H1 (cell line): ENCODE results near the gene FASTK. TPM values are rescaled to one million over a fixed set of nuclear protein-coding genes. Genes with fewer than 3 reads are reported as not detected.

ENCODE experiments used
- CTCF ChIA-PET: fragments of 300-600 bp; sonication (Branson Sonifier 250); formaldehyde crosslinking; loops from one replicate; lab custom pipeline; 2021; ENCODE audit not compliant: partially characterized antibody; lab: Charles Lee
- POLR2A ChIA-PET: fragments of 300-600 bp; sonication (Branson Sonifier 250); formaldehyde crosslinking; loops from one replicate; lab custom pipeline; 2021; ENCODE audit warnings: inconsistent platforms; ENCODE audit not compliant: partially characterized antibody; lab: Charles Lee
- DNase-seq, 2 experiments: peaks; one replicate each; pipeline versions ENCODE4 v3.0.0 to v3.0.0-alpha.2; 2010 to 2022; ENCODE audit warnings: low spot score in 2 of 2, low read depth in 1 of 2, mixed read lengths in 1 of 2
- FAIRE-seq: peaks from 2 replicates; lab custom pipeline; 2011; peaks lifted over from hg19 to GRCh38; lab: Jason Lieb, UNC
- H2AFZ ChIP-seq: 2 replicates; pipeline ENCODE4 v1.8.1; 2012; ENCODE audit warnings: low read length, inconsistent platforms
- H2AK5ac ChIP-seq: 2 replicates; pipeline ENCODE4 v1.6.1; 2013; ENCODE audit warnings: low read depth, low read length
- H2BK120ac ChIP-seq: replicated peaks from 2 replicates; pipeline ENCODE3; 2013; ENCODE audit warnings: low read depth, low read length, inconsistent platforms
- H2BK12ac ChIP-seq: 2 replicates; pipeline ENCODE4 v1.6.1; 2013; ENCODE audit warnings: low read depth, low read length
- H2BK15ac ChIP-seq: 2 replicates; pipeline ENCODE4 v1.6.1; 2013; ENCODE audit warnings: low read length
- H2BK20ac ChIP-seq: 2 replicates; pipeline ENCODE4 v1.6.1; 2013; ENCODE audit warnings: low read length
- H2BK5ac ChIP-seq: 2 replicates; pipeline ENCODE4 v1.6.1; 2013; ENCODE audit warnings: low read depth, low read length
- H3K14ac ChIP-seq: 2 replicates; pipeline ENCODE4 v1.6.1; 2013; ENCODE audit warnings: inconsistent platforms; ENCODE audit not compliant: insufficient read length
- H3K18ac ChIP-seq: 2 replicates; pipeline ENCODE4 v1.6.1; 2013; ENCODE audit warnings: low read length; ENCODE audit errors: extremely low read depth
- H3K23ac ChIP-seq: 2 replicates; pipeline ENCODE4 v1.6.1; 2013; ENCODE audit warnings: inconsistent platforms; ENCODE audit not compliant: insufficient read length
- H3K23me2 ChIP-seq: 2 replicates; pipeline ENCODE4 v1.6.1; 2013; ENCODE audit warnings: low read depth, low read length
- H3K27ac ChIP-seq: 2 replicates; pipeline ENCODE4 v1.6.1; 2011; ENCODE audit warnings: low read depth, low read length, inconsistent platforms
- H3K27me3 ChIP-seq, 4 experiments: replicated peaks in 1 of 4; 1 replicate in 1 of 4; 2 replicates in 3 of 4; pipeline versions ENCODE4 v1.6.1 to v1.8.1; 2011 to 2013; ENCODE audit warnings: low read length in 3 of 4, mild to moderate bottlenecking in 3 of 4, inconsistent platforms in 2 of 4, mixed read lengths in 2 of 4, moderate library complexity in 1 of 4; ENCODE audit not compliant: control insufficient read depth in 3 of 4, insufficient read depth in 3 of 4; ENCODE audit errors: extremely low read depth in 1 of 4
- H3K36me3 ChIP-seq, 4 experiments: 2 replicates each; pipeline versions ENCODE4 v1.6.1 to v1.8.1; 2011 to 2013; ENCODE audit warnings: mild to moderate bottlenecking in 4 of 4, low read length in 3 of 4, moderate library complexity in 2 of 4, control low read depth in 1 of 4, inconsistent platforms in 1 of 4; ENCODE audit not compliant: insufficient read depth in 4 of 4, control insufficient read depth in 2 of 4
- H3K4ac ChIP-seq: replicated peaks from 2 replicates; pipeline ENCODE3; 2013; ENCODE audit warnings: low read length, low read depth, mixed read lengths, inconsistent platforms; ENCODE audit not compliant: insufficient read length
- H3K4me1 ChIP-seq, 4 experiments: replicated peaks in 1 of 4; 1 replicate in 1 of 4; 2 replicates in 3 of 4; pipeline versions ENCODE4 v1.6.1 to v1.8.1; 2011 to 2013; ENCODE audit warnings: low read length in 3 of 4, inconsistent platforms in 2 of 4, mixed read lengths in 1 of 4; ENCODE audit not compliant: insufficient read depth in 4 of 4, control insufficient read depth in 3 of 4
- H3K4me2 ChIP-seq, 2 experiments: 2 replicates each; pipeline versions ENCODE4 v1.6.1 to v1.8.1; 2011 to 2013; ENCODE audit warnings: low read depth in 2 of 2, low read length in 2 of 2, control low read depth in 1 of 2, inconsistent platforms in 1 of 2, mild to moderate bottlenecking in 1 of 2; ENCODE audit not compliant: insufficient read depth in 1 of 2
- H3K4me3 ChIP-seq, 4 experiments: fragments of 200-600, 300-600 bp in 1 of 4; sonication (generic), shearing (Covaris generic), sonication (Bioruptor Twin) in 1 of 4; 2 replicates each; pipeline versions ENCODE4 v1.5.1 to v1.8.1; 2011 to 2016; ENCODE audit warnings: low read length in 4 of 4, low read depth in 3 of 4, control low read depth in 2 of 4, inconsistent platforms in 2 of 4, mild to moderate bottlenecking in 2 of 4, mixed read lengths in 1 of 4, moderate library complexity in 1 of 4; ENCODE audit not compliant: insufficient read depth in 2 of 4; ENCODE audit errors: extremely low read depth in 1 of 4
- H3K56ac ChIP-seq: replicated peaks from 2 replicates; pipeline ENCODE3; 2013; ENCODE audit warnings: low read depth, mild to moderate bottlenecking, mixed read lengths, low read length, inconsistent platforms; ENCODE audit not compliant: insufficient read length
- H3K79me1 ChIP-seq: 2 replicates; pipeline ENCODE4 v1.6.1; 2013; ENCODE audit warnings: low read depth, low read length, control low read depth
- H3K79me2 ChIP-seq, 2 experiments: 2 replicates each; pipeline versions ENCODE4 v1.6.1 to v1.8.1; 2012 to 2013; ENCODE audit warnings: low read length in 2 of 2, mild to moderate bottlenecking in 2 of 2, inconsistent platforms in 1 of 2; ENCODE audit not compliant: insufficient read depth in 2 of 2, control insufficient read depth in 1 of 2
- H3K9ac ChIP-seq, 4 experiments: replicated peaks in 1 of 4; 1 replicate in 1 of 4; 2 replicates in 3 of 4; pipeline versions ENCODE4 v1.6.1 to v1.8.1; 2011 to 2013; ENCODE audit warnings: low read depth in 3 of 4, low read length in 3 of 4, control low read depth in 2 of 4, mild to moderate bottlenecking in 2 of 4, moderate library complexity in 2 of 4, inconsistent platforms in 1 of 4; ENCODE audit errors: extremely low read depth in 1 of 4
- H3K9me3 ChIP-seq, 2 experiments: 2 replicates each; pipeline versions ENCODE4 v1.6.1 to v1.8.1; 2012 to 2013; ENCODE audit warnings: mild to moderate bottlenecking in 2 of 2, moderate library complexity in 2 of 2, control low read depth in 1 of 2, inconsistent platforms in 1 of 2, low read depth in 1 of 2, low read length in 1 of 2, mixed read lengths in 1 of 2; ENCODE audit not compliant: insufficient read depth in 2 of 2
- H4K20me1 ChIP-seq, 2 experiments: replicated peaks in 1 of 2; 2 replicates each; pipeline versions ENCODE3 to v1.8.1; 2011 to 2013; ENCODE audit warnings: inconsistent platforms in 2 of 2, low read length in 2 of 2, mild to moderate bottlenecking in 1 of 2; ENCODE audit not compliant: insufficient read depth in 2 of 2, control insufficient read depth in 1 of 2
- H4K5ac ChIP-seq: 2 replicates; pipeline ENCODE4 v1.6.1; 2013; ENCODE audit warnings: low read length, low read depth, mixed read lengths, inconsistent platforms; ENCODE audit not compliant: insufficient read length
- H4K8ac ChIP-seq: 2 replicates; pipeline ENCODE4 v1.8.0; 2013; ENCODE audit warnings: mild to moderate bottlenecking, moderate library complexity, low read length, inconsistent platforms; ENCODE audit not compliant: insufficient read depth; ENCODE audit errors: extremely low read depth
- H4K91ac ChIP-seq: replicated peaks from 2 replicates; pipeline ENCODE3; 2013; ENCODE audit warnings: low read length, mixed read lengths, inconsistent platforms; ENCODE audit not compliant: insufficient read length
- BACH1 ChIP-seq: IDR thresholded peaks from 2 replicates; pipeline ENCODE4 v1.6.1; 2012; ENCODE audit warnings: low read length, improper control_type of control experiment
- JUND ChIP-seq: IDR thresholded peaks from 2 replicates; pipeline ENCODE4 v1.6.1; 2011; ENCODE audit warnings: mild to moderate bottlenecking, improper control_type of control experiment, low read length
- SP1 ChIP-seq: IDR thresholded peaks from 2 replicates; pipeline ENCODE4 v1.6.1; 2011; ENCODE audit warnings: low read depth, low read length
- WGBS, 2 experiments: shearing (Covaris generic) in 1 of 2; methylation state at CpG; one replicate each; pipeline versions ENCODE4 v1.1.6 to v1.1.7; 2013 to 2015; ENCODE audit warnings: low lambda C conversion rate in 2 of 2, mixed read lengths in 2 of 2, inconsistent platforms in 1 of 2, low coverage in 1 of 2, missing lambda C conversion rate in 1 of 2; ENCODE audit not compliant: insufficient replicate concordance in 2 of 2, insufficient coverage in 1 of 2, insufficient read length in 1 of 2; ENCODE audit errors: extremely low coverage in 1 of 2, missing lambda C conversion rate in 1 of 2; 5-methylcytosine and 5-hydroxymethylcytosine counted together
- polyA plus RNA-seq, 7 experiments: library from polyadenylated mRNA; depleted of rRNA in 3 of 7; stranded (reverse) in 5 of 7; unstranded in 2 of 7; fragments of >200 nt in 5 of 7; fragments of 200-250 nt in 2 of 7; gene quantifications; 1 replicate in 5 of 7; 2 replicates in 1 of 7; 4 replicates in 1 of 7; pipeline versions ENCODE4 v1.2.1 to v1.2.3, GENCODE V29; 2011 to 2013; ENCODE audit warnings: missing spikeins in 2 of 7, mixed read lengths in 2 of 7
- total RNA-seq: library from RNA; stranded (reverse); fragmentation: NEBNext Ultra II Directional; extraction: Animal tissue kit (Norgen Biotek cat#: 25700); gene quantifications from 2 replicates; pipeline ENCODE4 v1.2.1, GENCODE V29; 2021

The FASTK gene
- total and polyA plus RNA-seq, 2 of the 8 experiments (the other 6 are each of a cell fraction or from before 2014, with no cell fraction given), result 39.4 to 84.0 TPM

GRCh38 chr7:151062111-151062398 is 18.6 kb downstream of the FASTK start:
- no peaks in the 10 kb centered on the region for H3K9me3 ChIP-seq
- H3K9ac ChIP-seq, result peak overlapping the region in 2 of 4 experiments; percentile 25 to 38; a peak in 1 of 7 replicates
- no peak for TF ChIP-seq JUND
- no peak for TF ChIP-seq SP1
- no peak for TF ChIP-seq BACH1
- H3K79me2 ChIP-seq, result peaks cover 0 to 8% of the 10 kb centered on the region in 2 experiments; a peak in 1 of 4 replicates
- no peak overlapping the region for H2BK20ac ChIP-seq
- POLR2A ChIA-PET, result interaction anchor here (0.7 to 7.9 kb wide), 12 partner anchors 9 to 190 kb away, joined by 3 to 77 read pairs (median 6); partner anchors contain the start of genes ABCB8, AGAP3 and FASTK
- no peak overlapping the region for H3K27ac ChIP-seq
- peak overlapping the region; percentile 36 for H3K4ac ChIP-seq
- peaks cover 30% of the 10 kb centered on the region for H3K23me2 ChIP-seq
- peaks cover 5 to 9% of the 10 kb centered on the region in 2 experiments for H4K20me1 ChIP-seq
- no peak overlapping the region for H3K56ac ChIP-seq
- no peak overlapping the region for H4K91ac ChIP-seq
- H2AK5ac ChIP-seq, result 0 out of 2 replicates have a peak overlapping the region, but pooled peaks have one; percentile 93
- no peak overlapping the region for H2BK120ac ChIP-seq
- H3K4me3 ChIP-seq, result peak overlapping the region; percentile 19 to 91 (median 22); a peak in 6 of 8 replicates
- H3K14ac ChIP-seq, result no peak overlapping the region
- no peak overlapping the region; the same call in 1 of the 2 replicates for H4K8ac ChIP-seq
- peak overlapping the region; percentile 40; the same call in 1 of the 2 replicates for H2BK12ac ChIP-seq
- no peak overlapping the region for H4K5ac ChIP-seq
- FAIRE-seq, result no peak
- 20% methylated on average over 10 of the region's 11 CpGs; no CpG with 5 or more reads in 1 of the 2 experiments for WGBS, 2 experiments
- CTCF ChIA-PET, result interaction anchor here (0.9 to 9.7 kb wide), 11 partner anchors 10 to 59 kb away, joined by 3 to 88 read pairs (median 7); partner anchors contain the start of gene AGAP3
- peaks cover 3 to 22% (median 13%) of the 10 kb centered on the region in 4 experiments; a peak in 6 of 8 replicates for H3K36me3 ChIP-seq
- peaks cover 9 to 35% (median 30%) of the 10 kb centered on the region in 4 experiments for H3K4me1 ChIP-seq
- H3K23ac ChIP-seq, result no peak overlapping the region
- peak overlapping the region; percentile 86 to 99 for H3K4me2 ChIP-seq
- peak overlapping the region; percentile 82; the same call in 1 of the 2 replicates for H2BK5ac ChIP-seq
- peak overlapping the region; percentile 48; the same call in 1 of the 2 replicates for H2BK15ac ChIP-seq
- peak overlapping the region; percentile 52; the same call in 1 of the 2 replicates for H3K18ac ChIP-seq
- DNase-seq, result no peak
- H3K79me1 ChIP-seq, result peaks cover 6% of the 10 kb centered on the region; the same call in 1 of the 2 replicates
- H3K27me3 ChIP-seq, result peaks cover 0 to 2% (median under 1%) of the 10 kb centered on the region in 4 experiments; a peak in 4 of 7 replicates
- no peak overlapping the region for H2AFZ ChIP-seq
